Activated T-helper 1 cell treated with Interleukin-2 at 50 U/mL for 16 hours (primary cell): ENCODE results near the gene RTCA.
"Not testable (repeated sequence)": the region's sequence is repeated elsewhere in the genome, so short reads cannot be mapped to it uniquely, and the experiment has no call there.

Experiments
- DNase-seq: peaks from one replicate; pipeline ENCODE4 v3.0.0-alpha.2; 2020; ENCODE audit warnings: low read depth

The RTCA gene

DNA sequence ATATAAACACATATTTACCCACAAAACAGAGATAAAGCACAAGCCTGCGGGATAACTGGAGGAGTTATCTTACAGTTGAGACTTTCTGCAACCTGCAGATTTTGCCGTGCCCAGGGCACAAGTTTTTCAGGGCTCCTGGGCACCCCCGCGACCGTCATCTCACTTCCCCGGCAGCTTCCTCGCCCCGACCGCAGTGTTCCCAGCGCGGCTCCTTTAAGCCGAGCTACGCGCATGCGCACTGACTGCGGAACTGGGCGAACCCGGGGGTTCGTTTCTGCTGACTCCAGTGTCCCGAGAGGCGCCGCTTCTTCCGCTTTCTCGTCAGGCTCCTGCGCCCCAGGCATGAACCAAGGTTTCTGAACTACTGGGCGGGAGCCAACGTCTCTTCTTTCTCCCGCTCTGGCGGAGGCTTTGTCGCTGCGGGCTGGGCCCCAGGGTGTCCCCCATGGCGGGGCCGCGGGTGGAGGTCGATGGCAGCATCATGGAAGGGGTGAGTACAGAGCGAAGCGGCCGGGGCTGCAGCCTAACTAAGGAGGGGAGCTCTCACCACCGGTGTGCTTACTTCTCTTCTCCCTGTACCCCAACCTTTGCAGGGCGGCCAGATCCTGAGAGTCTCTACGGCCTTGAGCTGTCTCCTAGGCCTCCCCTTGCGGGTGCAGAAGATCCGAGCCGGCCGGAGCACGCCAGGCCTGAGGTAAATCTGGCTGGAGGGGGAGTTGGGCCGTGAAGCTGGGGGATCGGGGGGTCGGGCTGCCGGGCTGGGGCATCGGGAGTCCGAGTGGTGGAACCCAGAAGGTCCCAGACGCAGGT lies at the start of gene RTCA:
RTCA (plus strand) TSS at position 286 of the 810 bp plus-strand sequence; CDS start at position 446, 160 bp downstream.
- peak; percentile 92 for DNase-seq

GRCh38 chr1:100217834-100218233 lies 48.2 kb upstream of the RTCA start:
- no peak for DNase-seq

DNA sequence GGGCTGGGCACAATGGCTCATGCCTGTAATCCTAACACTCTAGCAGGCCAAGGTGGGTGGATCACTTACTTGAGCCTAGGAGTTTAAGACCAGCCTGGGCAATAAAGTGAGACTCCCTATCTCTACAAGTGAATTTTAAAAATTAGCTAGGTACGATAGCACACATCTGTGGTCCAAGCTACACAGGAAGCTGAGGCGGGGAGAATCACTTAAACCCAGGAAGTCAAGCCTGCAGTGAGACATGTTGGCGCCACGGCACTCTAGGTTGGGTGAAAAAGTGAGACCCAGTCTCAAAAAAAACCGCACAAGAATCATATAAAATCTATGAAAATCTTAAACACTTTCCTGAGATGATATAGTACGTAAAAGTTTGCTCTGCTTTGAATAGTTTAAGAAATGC lies 46.6 kb upstream of the RTCA start:
- DNase-seq: no peak

DNA sequence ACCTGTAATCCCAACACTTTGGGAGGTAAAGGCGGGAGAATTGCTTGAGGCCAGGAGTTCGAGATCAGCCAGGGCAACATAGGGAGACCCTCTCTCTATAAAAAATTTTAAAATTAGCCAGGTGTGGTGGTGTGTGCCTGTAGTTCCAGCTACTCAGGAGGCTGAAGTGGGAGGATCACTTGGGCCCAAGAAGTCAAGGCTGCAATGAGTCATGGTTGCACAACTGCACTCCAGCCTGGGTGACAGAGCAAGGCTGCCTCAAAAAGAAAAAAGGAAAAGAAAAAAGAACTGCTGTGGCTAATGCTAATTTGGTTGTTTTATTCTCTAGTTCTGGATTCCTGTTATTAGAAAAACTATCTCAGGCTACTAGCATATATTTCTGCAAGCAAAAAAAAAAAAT lies 46.1 kb upstream of the RTCA start:
- no peak for DNase-seq

DNA sequence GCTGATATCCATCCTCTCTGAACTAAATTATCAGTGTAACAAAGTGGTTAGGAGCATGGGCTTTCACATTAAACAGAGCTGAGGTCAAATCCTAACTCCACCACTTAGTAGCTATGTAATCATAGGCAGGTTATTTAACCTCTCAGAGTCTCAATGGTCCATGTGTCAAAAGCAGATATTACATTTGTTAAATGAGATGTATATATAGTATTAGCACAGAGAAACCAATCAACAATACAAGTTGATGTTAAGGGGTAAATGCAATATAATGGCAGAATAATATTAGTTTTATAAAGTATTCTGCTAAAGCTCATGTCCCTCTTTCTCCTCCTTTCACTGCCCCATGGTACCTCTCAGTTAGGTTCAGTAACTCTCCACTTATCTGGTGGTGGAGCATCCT lies 43.6 kb upstream of the RTCA start:
- DNase-seq: no peak

- no peak for DNase-seq
Observed at GRCh38 chr1:100229681-100230443, 36.2 kb upstream of the RTCA start.

DNA sequence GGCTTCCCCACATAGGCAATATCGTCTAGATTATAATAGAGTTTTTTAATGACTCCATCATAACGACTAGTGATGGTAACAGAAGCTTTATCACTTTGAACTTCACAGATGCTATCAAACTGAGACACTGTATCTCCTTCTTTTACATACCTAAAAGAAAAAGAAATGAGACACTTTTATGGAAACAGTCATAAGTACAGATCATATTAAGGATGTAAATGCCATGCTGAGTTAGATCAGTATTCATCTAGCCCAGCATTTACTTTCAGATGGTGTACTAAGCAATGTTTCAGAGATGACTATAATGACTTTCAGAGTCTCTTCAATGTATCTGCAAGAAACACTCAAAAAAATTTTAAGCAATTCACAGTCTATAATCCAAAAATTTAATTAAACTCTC lies 35.3 kb upstream of the RTCA start:
- no peak for DNase-seq

- no peak for DNase-seq
Observed at GRCh38 chr1:100231721-100232120, 34.3 kb upstream of the RTCA start.

- DNase-seq: no peak
Observed at GRCh38 chr1:100232156-100232555, 33.9 kb upstream of the RTCA start.

DNA sequence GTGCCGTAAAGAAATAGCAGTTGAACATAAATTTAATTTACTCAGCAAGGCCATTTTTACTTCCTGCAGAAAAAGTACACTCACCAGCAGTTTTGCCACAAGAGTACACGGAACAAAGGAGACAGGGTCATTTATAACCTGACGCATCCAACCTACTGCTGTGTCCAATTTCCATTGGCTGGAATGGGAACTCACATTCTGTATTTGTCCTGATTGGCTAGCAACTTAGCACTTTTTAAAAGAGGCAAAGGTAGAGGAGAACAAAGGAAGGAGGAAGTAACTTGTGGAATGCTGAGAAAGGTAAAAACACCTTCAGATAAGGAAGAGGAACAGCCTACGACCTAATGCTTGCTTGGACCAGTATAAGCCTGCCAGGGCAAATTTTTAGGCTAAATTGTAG lies 32.5 kb upstream of the RTCA start:
- not testable (repeated sequence) for DNase-seq

DNA sequence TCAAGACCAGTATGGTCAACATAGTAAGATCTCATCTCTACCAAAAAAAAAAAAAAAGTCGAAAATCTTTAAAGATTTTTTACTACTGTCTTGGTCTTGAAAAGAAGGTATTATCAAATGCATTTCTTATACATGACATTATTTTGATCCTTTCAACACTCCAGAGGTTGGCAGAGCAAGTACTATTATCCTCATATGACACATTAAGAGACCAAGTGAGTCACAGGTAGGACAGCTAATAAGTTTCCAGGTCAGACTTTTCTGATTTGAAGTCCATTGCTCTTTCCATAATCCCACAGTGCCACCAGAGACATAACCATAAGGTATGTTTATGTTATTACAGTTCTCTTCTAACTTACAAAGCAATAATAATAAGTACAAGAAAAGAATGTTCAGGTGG lies 31.6 kb upstream of the RTCA start:
- DNase-seq: no peak

DNA sequence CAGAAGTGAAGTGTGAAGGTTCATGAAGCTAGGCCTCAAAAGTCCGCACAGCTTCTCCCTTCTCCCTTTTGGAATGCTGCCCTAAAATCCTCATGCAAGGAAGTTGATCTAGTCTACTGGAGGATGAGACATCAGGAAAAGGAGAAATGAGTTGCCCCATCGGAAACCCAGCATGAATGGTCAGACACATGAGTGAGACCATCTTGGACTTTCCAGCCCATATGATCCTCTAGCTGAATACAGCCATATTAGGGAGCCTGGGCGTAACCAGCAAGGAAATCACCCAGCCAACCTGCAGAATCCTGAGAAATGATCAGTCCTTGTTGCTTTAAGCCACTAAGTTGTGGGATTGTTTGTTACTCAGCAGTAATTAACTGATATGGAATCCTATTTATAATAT lies 28.9 kb upstream of the RTCA start:
- DNase-seq: no peak

DNA sequence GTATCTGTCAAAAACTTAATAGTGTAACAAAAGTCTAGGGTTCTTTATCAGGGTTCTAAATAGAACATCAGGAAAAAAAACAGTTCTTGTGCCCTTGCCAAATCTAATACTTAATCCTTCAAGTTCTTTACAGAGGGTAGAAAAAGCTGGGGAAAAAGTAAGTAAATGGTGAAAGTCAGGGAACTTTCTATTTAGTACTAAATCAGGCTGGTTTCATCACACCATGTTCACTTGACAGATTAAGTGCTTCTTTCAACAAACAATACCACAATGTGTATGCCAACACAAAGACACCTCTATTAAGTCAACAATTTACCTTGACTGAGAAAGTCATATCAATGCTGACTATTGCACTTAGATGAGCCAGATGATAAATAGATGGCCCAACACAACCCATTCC lies 26.1 kb upstream of the RTCA start:
- DNase-seq: no peak

- no peak for DNase-seq
Observed at GRCh38 chr1:100240631-100241030, 25.4 kb upstream of the RTCA start.

- no peak for DNase-seq
Observed at GRCh38 chr1:100246738-100247137, 19.3 kb upstream of the RTCA start.

- DNase-seq: no peak
Observed at GRCh38 chr1:100249155-100249536, 16.9 kb upstream of the RTCA start.

GRCh38 chr1:100249537-100250257 lies 16.3 kb upstream of the RTCA start, which contains the start of gene DBT:
DBT (minus strand) TSS chr1:100249834; CDS start chr1:100249820, 14 bp downstream.
- DNase-seq: peak; percentile 84

DNA sequence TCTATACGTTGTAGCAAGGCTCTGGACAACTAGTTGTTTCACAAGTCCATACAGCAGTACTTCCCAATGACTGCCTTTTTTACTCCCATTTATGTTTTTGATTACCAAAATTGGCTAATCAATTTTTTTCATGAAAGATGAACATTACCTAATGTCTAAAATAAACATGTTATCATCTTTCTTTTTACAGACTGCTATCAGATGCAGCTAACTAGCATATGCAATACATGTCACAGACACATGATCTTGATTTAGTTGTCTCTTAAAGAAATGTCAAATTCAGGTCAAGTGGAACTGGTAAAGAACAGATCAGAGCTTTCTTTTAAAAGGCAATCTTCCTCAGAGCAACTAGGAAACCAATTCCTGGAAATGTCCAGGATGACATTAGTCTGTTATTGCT lies 15.8 kb upstream of the RTCA start:
- no peak for DNase-seq

- no peak for DNase-seq
Observed at GRCh38 chr1:100250807-100251206, 15.2 kb upstream of the RTCA start.

DNA sequence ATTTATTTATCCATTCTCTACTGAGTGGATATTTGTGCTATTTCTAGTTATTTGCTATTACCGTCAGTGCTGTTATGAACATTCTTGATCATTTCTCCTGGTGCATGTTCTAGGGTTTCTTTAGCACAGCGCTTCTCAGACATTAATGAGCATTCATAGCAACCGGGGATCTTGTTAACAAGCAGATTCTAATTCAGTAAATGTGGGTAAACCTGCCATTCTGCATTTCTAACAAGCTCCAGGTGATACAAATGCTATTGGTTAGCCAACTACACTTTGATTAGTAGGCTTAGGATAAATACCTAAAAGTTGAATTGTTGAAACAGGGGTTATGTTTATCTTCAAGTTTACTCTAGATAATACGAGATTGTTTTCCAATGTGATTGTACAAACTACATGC lies 13.1 kb upstream of the RTCA start:
- DNase-seq: no peak

- no peak for DNase-seq
Observed at GRCh38 chr1:100253552-100253951, 12.5 kb upstream of the RTCA start.

- DNase-seq: not testable (repeated sequence)
Observed at GRCh38 chr1:100256273-100256672, 9.7 kb upstream of the RTCA start.

- not testable (repeated sequence) for DNase-seq
Observed at GRCh38 chr1:100258427-100258826, 7.6 kb upstream of the RTCA start.
